ENCODE results near the gene SCN9A.
"Not testable (repeated sequence)": the region's sequence is repeated elsewhere in the genome, so short reads cannot be mapped to it uniquely, and the experiment has no call there.

The SCN9A gene

DNA sequence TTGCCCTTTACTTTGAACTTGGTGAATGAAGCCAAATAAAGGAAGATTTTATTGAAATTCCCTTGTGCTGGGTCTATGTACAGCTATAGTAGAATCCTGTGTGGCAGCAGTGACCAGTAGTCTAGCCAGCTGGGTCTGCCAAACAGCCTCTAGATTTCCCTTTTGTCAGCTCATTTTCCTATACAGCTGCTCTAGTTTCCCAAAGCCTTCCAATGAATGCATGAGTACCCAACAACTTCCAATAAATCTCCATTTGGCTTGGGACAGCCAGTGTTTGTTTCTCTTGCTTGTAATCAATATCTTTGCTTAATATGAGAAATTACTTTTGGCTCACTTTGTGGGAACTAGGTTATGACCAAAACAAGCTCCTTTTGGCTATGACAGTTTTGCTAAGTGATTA is 43.6 kb downstream of the SCN9A start:
- DNase-seq: no peak

DNA sequence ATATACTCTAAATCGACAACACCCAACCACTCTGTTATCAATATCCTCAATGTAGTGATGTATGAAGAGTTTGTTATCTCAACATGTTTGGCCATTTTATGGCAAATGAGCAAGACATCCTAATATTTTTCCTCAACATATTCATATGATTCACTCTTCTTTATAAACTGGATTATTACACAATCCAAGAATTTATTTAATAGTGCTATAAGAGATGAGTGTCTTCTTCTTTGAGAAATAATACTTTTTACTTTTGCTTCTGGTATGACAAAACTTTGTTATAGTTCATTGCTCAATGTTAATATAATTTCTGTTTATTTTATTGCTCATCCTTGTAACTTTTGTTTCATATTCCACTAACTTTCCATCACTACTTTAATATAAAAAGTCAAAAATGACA is 44.3 kb downstream of the SCN9A start:
- no peak for DNase-seq

DNA sequence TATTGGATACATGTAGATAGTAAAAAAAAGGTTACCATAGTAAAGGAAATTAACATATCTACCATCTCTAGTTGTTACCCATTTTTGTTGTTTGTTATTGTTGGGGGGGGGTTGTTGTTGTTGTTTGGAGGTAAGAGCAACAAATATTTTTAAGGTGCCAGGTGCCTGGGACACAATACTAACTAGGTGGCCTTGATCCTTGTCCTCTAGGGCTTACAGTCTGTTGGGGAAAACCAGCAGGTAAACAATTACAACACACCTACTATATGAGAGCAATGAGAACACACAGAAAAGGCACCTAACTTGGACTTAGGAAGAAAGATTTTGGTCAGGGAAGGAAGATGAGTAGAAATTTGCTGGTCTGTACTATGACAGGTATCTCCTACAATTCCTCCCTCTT is 46.3 kb downstream of the SCN9A start:
- no peak for DNase-seq

GRCh38 chr2:166328147-166328546 is 47.6 kb downstream of the SCN9A start:
- DNase-seq: no peak

DNA sequence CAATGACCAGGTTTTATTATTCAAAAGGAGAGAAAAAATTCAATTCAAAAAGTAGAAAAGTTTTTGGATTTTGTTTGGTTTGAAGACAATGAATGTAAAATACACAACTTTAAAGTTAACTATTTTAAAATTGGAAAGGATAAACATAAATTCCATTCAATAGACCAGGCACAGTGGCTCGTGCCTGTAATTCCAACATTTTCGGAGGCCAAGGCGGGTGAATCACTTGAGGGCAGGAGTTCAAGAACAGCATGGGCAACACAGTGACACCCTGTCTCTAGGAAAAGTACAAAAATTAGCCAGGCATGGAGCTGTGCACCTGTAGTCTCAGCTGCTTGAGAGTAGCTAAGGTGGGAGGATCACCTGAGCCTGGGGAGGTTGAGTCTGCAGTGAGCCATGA is 54.7 kb downstream of the SCN9A start:
- DNase-seq: no peak

GRCh38 chr2:166314022-166314759 is 61.6 kb downstream of the SCN9A start:
- no peak for DNase-seq

- not testable (repeated sequence) for DNase-seq
Observed at GRCh38 chr2:166312863-166313262, 62.9 kb downstream of the SCN9A start.

DNA sequence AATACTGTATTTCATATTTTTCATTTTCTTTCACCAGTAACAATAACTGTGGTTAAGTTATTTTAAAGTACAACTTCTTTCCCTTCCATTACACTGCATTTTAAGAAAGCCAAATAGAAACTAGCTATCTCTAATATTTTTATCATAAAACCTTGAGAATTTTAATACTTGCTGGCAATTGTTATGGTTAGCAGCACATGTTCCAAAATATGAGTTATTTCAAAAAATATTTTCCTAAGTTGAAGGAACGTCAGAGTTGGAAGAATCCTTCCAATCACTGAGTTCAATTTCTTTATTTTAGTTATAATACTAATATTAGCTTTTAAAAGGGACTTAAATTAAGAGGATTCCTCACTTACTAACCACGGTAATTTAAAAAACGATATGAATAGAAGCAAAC is 68.4 kb downstream of the SCN9A start:
- no peak for DNase-seq

DNA sequence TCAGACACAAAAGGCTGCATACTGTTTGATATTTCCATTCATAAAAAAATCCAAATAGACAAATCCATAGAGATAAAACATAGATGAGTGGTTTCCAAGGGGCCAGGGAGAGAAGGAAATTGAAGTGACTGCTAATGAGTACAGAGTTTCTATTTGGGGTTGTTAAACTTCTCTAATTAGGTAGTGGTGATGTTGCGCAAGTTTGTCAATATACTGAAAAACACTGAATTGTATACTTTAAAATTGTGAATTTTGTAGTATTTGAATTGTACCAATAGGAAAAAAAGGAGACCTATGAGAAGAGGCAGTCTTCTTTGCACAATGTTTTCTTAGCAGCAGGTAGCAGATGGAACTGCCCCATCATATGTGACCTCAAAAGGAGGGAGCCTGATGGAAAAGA is 71.1 kb downstream of the SCN9A start:
- no peak for DNase-seq

DNA sequence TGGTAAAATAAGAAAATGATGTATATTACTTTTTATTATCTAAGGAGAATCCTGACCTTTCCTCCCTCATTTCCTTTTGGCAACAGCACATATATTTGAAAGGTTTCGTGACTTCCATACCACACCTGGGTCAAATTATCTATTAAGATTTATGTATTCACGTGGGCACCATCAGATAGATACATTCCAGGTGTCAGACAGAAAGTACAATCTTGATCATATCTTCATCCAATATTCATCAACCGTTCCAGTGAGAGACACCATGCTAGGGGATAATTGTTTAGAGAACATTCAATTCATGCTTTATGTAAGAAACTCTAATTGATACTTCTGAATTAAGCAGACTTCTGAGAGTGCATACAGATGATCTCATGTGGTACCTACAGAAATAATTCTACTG is 73.7 kb downstream of the SCN9A start:
- DNase-seq: no peak

DNA sequence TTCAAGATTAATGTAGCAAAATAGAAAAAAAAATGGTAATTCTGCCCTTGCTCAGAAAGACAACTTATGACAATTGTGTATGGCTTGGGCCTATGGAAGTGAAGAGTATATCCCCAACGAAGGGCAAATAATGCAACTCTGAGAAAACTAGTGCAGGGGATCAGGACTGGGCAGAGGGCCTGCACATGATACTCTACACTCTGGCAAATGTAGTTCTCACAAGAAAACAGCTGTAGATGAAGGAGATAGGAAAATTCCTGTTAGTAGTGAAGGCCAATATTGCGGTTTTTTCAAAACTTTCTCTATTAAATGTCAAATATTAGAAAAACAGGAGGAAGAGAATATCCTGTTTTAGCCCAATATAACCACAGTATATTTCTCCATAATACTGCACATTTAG is 77.8 kb downstream of the SCN9A start:
- DNase-seq: no peak

GRCh38 chr2:166293984-166294383 is 81.8 kb downstream of the SCN9A start:
- DNase-seq: no peak

DNA sequence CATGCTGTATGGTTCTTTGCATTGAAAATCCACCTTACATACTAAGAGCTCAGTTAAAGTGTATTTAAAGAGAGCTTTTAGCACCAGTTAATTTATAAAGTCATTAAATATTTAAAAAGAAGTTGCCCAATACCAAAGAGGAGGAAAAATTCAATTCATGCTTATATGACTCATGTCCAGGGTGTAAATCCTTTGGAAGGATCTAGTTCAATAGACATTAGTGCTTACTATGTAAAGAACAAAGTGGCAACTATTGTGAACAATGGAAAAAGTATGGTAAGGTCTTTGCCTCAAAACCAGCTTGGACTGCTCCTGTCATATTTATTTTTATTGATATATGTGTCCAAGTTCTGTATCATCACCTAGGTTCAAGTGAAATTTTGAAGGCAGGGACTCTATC is 90.5 kb downstream of the SCN9A start:
- DNase-seq: no peak

DNA sequence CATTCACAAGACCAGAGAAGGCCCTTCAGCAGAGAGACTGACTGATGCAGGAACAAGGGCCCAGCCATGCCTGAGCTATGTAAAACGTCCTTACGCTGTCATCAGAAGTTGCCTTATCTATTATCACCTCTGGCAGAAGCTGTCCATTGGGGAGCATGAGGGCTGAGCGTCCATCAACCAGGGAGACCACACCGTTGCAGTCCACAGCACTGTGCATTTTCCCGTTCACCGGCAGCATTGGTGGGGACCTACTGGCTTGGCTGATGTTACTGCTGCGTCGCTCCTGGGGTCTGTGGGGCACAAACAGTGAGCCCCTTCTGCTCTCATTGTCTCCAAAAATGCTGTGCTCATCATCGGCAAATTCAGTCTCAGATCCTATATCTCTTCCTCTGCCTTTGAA is 91.4 kb downstream of the SCN9A start:
- DNase-seq: no peak

- no peak for DNase-seq
Observed at GRCh38 chr2:166282154-166282553, 93.6 kb downstream of the SCN9A start.

- DNase-seq: no peak
Observed at GRCh38 chr2:166278856-166279255, 96.9 kb downstream of the SCN9A start.

GRCh38 chr2:166270376-166270775 is 105.4 kb downstream of the SCN9A start:
- DNase-seq: no peak

DNA sequence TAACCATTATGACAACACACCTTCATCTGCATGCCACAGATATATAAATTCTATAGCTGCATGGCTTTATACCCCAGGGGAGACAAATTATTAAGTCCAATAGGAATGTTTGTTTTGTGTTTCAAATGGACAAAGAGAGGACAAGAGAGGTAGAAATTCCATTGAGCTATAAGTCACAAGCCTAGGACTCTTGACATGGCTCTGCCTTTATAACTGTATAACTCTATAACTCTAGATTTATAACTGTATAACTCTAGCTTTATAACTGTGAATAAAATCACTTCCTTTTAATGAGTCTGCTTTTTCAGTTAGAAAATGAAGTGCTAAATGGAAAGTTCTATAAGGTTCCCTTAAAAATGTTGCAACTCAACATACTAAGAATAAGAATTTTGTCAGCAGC is 106.4 kb downstream of the SCN9A start:
- no peak for DNase-seq

GRCh38 chr2:166257859-166258258 is 117.9 kb downstream of the SCN9A start:
- DNase-seq: no peak

GRCh38 chr2:166256896-166257295 is 118.8 kb downstream of the SCN9A start:
- no peak for DNase-seq

DNA sequence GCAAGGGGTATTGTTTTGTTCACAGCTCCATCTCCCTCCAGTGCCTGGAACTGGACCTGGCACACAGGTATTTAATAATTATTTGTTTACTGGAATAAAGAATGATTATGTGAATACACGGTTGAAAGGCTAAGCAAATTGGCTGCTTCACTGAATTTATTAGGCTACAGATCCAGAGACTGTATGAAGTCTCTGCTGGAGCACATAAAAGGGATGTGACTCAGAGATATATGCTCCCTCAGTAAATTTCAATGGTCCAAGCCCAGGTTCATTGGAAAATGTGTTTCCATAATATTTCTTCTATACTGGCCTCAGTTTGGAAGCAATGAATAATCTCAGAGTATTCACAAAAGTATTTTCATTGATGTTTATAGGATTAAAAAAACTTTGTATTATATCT is 126.4 kb downstream of the SCN9A start:
- no peak for DNase-seq

GRCh38 chr2:166246901-166247300 is 128.8 kb downstream of the SCN9A start:
- DNase-seq: no peak

DNA sequence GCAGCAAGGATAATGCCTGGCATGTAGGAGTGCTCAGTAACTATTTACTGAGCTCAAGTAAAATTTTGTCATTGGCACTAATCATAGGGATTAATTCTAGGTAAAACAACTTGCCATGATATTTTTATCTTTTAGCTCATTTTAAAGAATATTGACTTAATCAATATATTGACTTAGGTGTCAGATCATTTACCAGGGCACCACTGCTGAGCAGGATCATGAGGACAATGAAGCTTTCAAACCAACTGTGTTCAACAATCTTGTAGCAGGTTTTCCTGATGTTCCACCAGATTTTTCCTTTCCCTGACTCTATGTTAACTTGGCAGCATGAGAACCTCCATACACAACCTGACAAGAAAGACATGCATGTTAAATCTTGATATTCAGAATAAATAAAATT is 133.4 kb downstream of the SCN9A start:
- DNase-seq: no peak

DNA sequence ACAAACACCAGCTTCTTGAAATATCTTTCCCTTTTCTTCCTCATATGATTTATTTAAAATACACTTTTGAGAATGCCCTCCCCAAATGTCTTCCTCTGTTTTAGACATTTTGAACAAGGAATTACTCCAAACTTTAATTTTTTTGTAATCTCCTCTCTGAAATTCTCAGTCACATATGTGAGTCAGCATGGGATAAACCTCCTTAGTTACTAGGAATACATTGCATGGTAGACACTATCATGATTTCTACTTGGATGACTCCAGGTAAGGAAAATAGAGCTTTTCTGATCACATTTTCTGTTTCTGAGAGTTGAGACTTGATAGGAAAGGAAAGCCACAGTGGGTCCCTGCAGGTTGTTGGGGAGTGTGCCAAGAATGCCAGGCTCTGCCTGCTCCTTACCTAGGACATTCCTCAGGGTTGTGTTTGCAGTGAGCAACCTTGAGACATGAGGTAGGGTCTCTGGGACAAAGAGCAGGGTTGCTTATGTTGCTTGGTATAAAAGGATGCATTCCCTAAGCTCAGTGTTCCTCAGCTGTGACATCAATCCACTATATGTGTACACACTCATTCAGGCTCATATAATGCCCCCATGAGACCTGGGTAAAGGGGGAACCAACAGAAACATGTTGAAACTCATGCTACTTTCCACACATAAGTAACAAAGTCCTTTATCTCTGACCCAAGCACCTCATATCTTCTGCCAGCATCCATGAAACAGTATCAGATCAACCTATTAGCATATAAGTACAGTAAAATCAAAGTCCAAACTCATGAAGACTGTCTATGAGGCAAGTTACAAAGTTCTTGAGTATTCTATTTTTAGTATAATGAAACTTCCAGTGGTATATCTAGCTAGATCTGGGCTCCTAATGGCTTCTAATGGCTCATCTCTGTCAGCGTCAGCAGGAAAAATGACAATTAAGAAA is 135.1 kb downstream of the SCN9A start:
- DNase-seq: no peak

Data from inflammatory macrophage treated with lipopolysaccharide for 1 hour (primary cell).